GM06990 (cell line): ENCODE results near the gene ZNF763.

Experiments used
- DNase-seq: peaks from one replicate; pipeline ENCODE4 v3.0.0-alpha.2; 2011; ENCODE audit not compliant: insufficient read length; ENCODE audit errors: extremely low read depth
- H3K27me3 ChIP-seq: replicated peaks from 2 replicates; pipeline ENCODE4 v1.6.0; 2011; ENCODE audit warnings: low read length; ENCODE audit not compliant: control insufficient read depth, insufficient read depth
- H3K36me3 ChIP-seq: 2 replicates; pipeline ENCODE4 v1.5.1; 2011; ENCODE audit warnings: low read length; ENCODE audit not compliant: control insufficient read depth, insufficient read depth
- H3K4me3 ChIP-seq: replicated peaks from 2 replicates; pipeline ENCODE4 v1.5.1; 2011; ENCODE audit warnings: low read depth, mild to moderate bottlenecking, control low read depth, low read length
- CTCF ChIP-seq: IDR thresholded peaks from 2 replicates; pipeline ENCODE4 v1.5.1; 2011; ENCODE audit warnings: low read length, control low read depth, mild to moderate bottlenecking, inconsistent platforms; ENCODE audit not compliant: insufficient read depth, poor library complexity, severe bottlenecking

Gene ZNF763

GRCh38 chr19:11995174-11995573, 30.3 kb downstream of the ZNF763 start:
- no peak for DNase-seq
- H3K36me3 ChIP-seq, result no peaks in the 10 kb centered on the region; the same call in 1 of the 2 replicates
- no peaks in the 10 kb centered on the region for H3K27me3 ChIP-seq
- TF ChIP-seq CTCF, result no peak
- no peak overlapping the region for H3K4me3 ChIP-seq

- peak; percentile 11 for TF ChIP-seq CTCF
- peak; percentile 67 for DNase-seq
- Histone ChIP-seq H3K36me3 (peaks cover 2% of the 10 kb centered on the region), H3K27me3 (no peaks in the 10 kb centered on the region), H3K4me3 (no peak overlapping the region; the same call in 1 of the 2 replicates)
Measured at GRCh38 chr19:12000152-12000981, 35.5 kb downstream of the ZNF763 start.

GRCh38 chr19:12015015-12015752, 50.3 kb downstream of the ZNF763 start:
- TF ChIP-seq CTCF, result no peak
- H3K4me3 ChIP-seq, result no peak overlapping the region
- DNase-seq, result no peak
- H3K36me3 ChIP-seq, result peaks cover 1% of the 10 kb centered on the region
- H3K27me3 ChIP-seq, result no peaks in the 10 kb centered on the region

- Histone ChIP-seq H3K4me3 (no peak overlapping the region), H3K27me3 (no peaks in the 10 kb centered on the region), H3K36me3 (peaks cover 1% of the 10 kb centered on the region)
- TF ChIP-seq CTCF, result no peak
- no peak for DNase-seq
Measured at GRCh38 chr19:12015753-12016116, 50.9 kb downstream of the ZNF763 start.
